ENCODE results near the gene DSP. TPM values are rescaled to one million over a fixed set of nuclear protein-coding genes. Genes with fewer than 3 reads are reported as not detected.

DSP gene
- total RNA-seq, 1 experiment from 2014 or later: 104 TPM

- H3K4me3 ChIP-seq (replicated peaks in 1 of 2; ENCODE audit: low read depth in 1 of 2, low read length in 2 of 2): no peak overlapping the region
- H3K9ac ChIP-seq (ENCODE audit: low read length): no peak overlapping the region
- DNase-seq (ENCODE audit: low read depth, low spot score) (no peak), ATAC-seq (no peak)
- peaks cover 8 to 21% of the 10 kb centered on the region in 2 experiments; a peak in 3 of 4 replicates for H3K4me1 ChIP-seq (ENCODE audit: control insufficient read depth in 1 of 2, insufficient read depth in 2 of 2, low read length in 2 of 2)
- no peak overlapping the region for H2AFZ ChIP-seq (ENCODE audit: low read depth, low read length, poor library complexity, severe bottlenecking)
- H3K9me3 ChIP-seq (ENCODE audit: control insufficient read depth in 1 of 2, insufficient read depth in 1 of 2, low read depth in 1 of 2, low read length in 2 of 2): no peaks in the 10 kb centered on the region
- intact Hi-C loops (cut with micrococcal nuclease): loop anchor here (1.0 kb wide), 1 partner anchor 32 kb away; no protein-coding TSS in a partner anchor
- H4K20me1 ChIP-seq (ENCODE audit: insufficient read depth): no peaks in the 10 kb centered on the region
- ChIA-PET RAD21 (ENCODE audit: low non-redundant PET in 1 of 2, low total read pairs in 2 of 2, uncharacterized antibody in 2 of 2, unreplicated experiment in 2 of 2) (no interaction called here), CTCF (no interaction called here), POLR2A (no interaction called here)
- no peak overlapping the region for H3K27ac ChIP-seq (ENCODE audit: low read depth, low read length)
- no peaks in the 10 kb centered on the region for H3K27me3 ChIP-seq (ENCODE audit: insufficient read depth, low read length)
- peaks cover 10% of the 10 kb centered on the region; the same call in 1 of the 2 replicates for H3K79me2 ChIP-seq (ENCODE audit: insufficient read depth, low read length)
- TF ChIP-seq, protein P1, sequence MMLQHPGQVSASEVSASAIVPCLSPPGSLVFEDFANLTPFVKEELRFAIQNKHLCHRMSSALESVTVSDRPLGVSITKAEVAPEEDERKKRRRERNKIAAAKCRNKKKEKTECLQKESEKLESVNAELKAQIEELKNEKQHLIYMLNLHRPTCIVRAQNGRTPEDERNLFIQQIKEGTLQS (IDR thresholded peaks at IDR 0.05): no peak
- no peak for TF ChIP-seq CEBPB (IDR thresholded peaks at IDR 0.05; ENCODE audit: low read depth)
- no peak for TF ChIP-seq SIN3A (IDR thresholded peaks at IDR 0.05; ENCODE audit: low read depth)
- TF ChIP-seq EGR1 (IDR thresholded peaks at IDR 0.05; ENCODE audit: low read depth): no peak
- no peak for TF ChIP-seq ELF1 (IDR thresholded peaks at IDR 0.05; ENCODE audit: borderline replicate concordance, low read depth)
- TF ChIP-seq, protein P2, sequence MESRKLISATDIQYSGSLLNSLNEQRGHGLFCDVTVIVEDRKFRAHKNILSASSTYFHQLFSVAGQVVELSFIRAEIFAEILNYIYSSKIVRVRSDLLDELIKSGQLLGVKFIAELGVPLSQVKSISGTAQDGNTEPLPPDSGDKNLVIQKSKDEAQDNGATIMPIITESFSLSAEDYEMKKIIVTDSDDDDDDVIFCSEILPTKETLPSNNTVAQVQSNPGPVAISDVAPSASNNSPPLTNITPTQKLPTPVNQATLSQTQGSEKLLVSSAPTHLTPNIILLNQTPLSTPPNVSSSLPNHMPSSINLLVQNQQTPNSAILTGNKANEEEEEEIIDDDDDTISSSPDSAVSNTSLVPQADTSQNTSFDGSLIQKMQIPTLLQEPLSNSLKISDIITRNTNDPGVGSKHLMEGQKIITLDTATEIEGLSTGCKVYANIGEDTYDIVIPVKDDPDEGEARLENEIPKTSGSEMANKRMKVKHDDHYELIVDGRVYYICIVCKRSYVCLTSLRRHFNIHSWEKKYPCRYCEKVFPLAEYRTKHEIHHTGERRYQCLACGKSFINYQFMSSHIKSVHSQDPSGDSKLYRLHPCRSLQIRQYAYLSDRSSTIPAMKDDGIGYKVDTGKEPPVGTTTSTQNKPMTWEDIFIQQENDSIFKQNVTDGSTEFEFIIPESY (IDR thresholded peaks at IDR 0.05; ENCODE audit: extremely low read depth, insufficient replicate concordance, low read length): no peak
- no peak for TF ChIP-seq REST (IDR thresholded peaks at IDR 0.05; ENCODE audit: low read depth)
- TF ChIP-seq CBX3 (IDR thresholded peaks at IDR 0.05; ENCODE audit: low read depth): no peak
- no TSS peak for BruUV-seq (replicated peaks)
- no peak overlapping the region for H3K4me2 ChIP-seq (ENCODE audit: low read length)
- no peaks in the 10 kb centered on the region for H3K36me3 ChIP-seq (ENCODE audit: control insufficient read depth in 1 of 2, insufficient read depth in 2 of 2, low read length in 2 of 2)
- H3K9me2 ChIP-seq (ENCODE audit: insufficient read depth): no peaks in the 10 kb centered on the region
These were observed 3.8 kb upstream of the DSP start for GRCh38 chr6:7537565-7538174.

All from HCT116 (cell line).